Effector CD4-positive, alpha-beta T cell (primary cell): ENCODE data around the gene ANKRD42.
A peak's percentile ranks its signal among the peaks of the same experiment; 100 is the strongest.
"Not testable (repeated sequence)": the region's sequence is repeated elsewhere in the genome, so short reads cannot be mapped to it uniquely, and the experiment has no call there.

Experiments used
- DNase-seq: peaks from one replicate; pipeline ENCODE4 v3.0.0-alpha.2; 2020

ANKRD42 gene

DNA sequence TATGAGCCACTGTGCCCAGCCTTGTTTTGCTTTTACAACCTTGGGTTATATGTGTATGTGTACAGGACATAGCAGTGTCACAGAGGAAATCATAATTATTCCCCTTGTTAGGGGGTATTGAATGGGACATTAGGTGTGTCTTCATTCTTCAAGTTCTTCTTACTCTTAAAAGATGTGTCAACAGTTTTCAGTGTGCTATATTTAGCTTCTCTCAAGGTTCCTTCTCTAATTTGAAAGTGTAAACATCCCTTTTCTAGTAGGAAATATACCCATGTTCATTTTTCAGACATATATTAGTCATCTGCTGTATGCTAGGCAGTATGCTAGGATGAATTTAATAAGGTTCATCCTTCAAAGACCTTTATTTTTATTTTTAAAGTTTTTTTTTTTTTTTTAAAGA is 19.5 kb upstream of the ANKRD42 start:
- DNase-seq = no peak

DNA sequence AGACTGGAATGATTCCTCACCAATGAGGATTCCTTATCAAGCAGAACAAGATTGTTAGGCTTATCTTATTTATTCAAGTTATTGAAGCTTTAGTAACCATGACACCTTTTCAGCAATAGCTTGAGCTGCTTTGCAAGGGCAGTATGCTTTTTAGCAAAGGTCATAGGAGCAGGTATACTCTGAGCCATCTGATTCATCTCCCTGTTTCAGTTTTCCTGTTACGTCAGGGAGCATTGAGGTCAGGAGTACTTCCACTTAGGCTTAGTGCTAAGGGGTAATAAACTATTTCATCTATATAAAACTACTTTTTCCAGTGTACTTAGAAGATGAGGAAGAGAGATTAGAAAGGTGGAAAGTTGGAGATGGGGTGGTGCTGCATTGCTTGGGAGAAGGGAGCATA is 17.7 kb upstream of the ANKRD42 start:
- no peak for DNase-seq

DNA sequence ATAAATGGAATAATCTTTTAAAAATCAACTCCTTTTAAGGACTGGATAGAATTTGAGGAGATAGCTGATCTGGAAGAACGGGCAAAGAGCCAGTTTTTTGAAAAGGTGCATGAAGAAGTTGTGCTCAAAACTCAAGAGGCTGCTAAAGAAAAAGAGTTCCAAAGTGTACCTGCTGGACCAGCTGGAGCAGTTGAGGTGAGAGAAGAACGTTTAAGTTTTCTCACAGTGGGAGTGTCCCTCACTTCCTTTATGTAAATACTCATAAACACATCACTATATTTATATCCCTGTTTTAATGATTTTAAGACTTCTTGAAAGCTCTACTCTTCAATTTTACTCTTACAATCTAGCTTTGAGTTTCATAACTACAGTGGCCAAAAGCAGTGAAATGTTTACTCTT is 11.7 kb upstream of the ANKRD42 start:
- DNase-seq = no peak

DNA sequence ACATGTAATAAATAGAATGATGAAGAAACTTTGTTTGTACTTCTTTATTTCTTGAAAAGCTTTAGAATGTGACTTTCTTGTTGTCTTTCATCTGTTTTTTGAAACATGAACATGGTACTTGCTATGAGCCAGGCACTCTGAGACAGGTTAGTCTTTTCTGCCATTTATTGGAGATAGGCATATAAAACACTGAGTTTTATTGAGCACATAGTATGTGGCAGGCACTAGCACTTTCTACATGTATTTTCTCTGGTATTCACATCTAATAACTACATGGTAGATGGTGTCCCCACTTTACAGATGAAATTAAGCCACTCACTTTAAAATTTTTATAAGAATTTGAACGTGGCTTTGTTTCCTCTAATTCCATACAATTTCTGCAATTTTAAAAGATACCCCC is 7.7 kb upstream of the ANKRD42 start:
- no peak for DNase-seq

DNA sequence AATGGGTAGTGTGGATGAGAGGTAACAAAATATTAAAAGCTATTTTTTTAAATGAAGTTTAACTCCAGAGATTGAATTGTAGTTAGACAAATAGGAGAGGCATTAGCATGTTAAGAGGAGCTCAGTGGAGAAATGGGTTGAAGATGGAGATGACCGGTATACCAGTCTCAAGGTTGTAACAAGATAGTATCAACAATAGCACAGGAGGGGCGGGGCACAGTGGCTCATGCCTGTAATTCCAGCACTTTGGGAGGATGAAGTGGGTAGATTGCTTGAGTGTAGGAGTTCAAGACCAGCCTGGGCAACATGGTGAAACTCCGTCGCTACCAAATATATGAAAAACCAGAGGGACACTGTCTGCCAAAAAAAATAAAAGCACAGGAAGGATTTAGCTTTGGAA is 6.0 kb upstream of the ANKRD42 start:
- no peak for DNase-seq

DNA sequence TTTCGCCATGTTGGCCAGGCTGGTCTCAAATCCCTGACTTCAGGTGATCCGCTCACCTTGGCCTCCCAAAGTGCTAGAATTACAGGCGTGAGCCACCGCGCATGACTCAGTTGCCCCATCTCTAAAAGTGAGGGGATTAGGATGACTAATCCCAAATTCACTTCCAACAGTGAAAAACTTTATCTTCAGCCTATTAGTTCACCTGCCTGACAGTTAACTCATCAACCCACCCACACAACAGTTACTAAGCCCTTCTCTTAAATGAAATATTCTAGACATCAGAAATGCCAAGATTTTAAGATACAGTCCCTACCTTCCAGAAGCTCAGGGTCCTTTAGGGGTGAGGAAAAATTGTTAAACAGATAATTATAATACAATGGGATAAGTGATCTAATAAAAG is 2.0 kb upstream of the ANKRD42 start:
- no peak for DNase-seq

DNA sequence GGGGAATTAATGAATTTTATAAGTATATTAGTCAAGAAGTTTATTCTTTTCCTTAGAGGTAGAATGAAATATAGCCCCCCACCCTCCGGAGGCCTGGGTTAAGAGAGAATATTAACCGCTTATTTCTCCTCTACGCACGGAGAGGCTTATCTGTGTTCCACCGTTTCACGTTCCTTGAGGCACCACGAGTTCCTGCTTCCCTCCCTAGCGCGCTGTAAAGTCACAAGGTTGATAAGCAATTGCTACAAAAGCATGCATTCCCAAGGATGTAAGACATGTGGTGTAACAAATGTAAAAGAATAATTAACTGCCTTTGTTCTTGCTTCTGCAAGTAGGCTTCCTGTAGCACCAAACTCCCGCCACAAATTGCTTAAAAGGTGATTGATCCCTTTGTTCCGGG is 1.5 kb upstream of the ANKRD42 start:
- DNase-seq = no peak

DNA sequence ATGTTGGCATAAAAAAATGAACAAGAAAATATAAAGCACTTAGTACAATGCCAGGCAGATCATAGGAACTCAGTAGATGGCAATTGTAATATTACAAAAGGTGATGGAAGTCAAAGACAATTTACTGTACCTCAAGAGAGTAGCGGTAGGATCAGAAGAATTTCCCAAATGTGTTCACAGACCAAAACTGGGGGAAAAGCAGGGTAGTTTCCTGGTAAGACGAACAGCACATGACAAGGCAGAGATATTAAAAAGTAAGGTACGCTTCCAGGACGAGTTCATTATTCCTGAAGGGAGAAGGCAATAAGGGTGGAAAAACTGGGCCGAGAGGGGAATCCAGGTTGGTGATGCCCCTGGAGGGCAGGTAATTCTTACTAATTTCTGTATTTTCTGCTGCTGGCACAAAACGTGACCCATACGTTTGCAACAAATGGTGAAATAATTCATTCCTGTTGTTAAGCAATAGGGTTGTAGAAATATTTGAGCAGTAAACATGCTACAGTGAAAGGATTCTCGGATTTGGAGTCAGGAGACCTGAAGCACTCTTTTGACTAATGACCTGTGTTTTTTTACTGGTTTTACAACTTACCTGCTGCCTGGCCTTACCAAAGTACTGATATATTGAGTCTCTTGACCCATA is 786 bp upstream of the ANKRD42 start:
- DNase-seq = no peak

DNA sequence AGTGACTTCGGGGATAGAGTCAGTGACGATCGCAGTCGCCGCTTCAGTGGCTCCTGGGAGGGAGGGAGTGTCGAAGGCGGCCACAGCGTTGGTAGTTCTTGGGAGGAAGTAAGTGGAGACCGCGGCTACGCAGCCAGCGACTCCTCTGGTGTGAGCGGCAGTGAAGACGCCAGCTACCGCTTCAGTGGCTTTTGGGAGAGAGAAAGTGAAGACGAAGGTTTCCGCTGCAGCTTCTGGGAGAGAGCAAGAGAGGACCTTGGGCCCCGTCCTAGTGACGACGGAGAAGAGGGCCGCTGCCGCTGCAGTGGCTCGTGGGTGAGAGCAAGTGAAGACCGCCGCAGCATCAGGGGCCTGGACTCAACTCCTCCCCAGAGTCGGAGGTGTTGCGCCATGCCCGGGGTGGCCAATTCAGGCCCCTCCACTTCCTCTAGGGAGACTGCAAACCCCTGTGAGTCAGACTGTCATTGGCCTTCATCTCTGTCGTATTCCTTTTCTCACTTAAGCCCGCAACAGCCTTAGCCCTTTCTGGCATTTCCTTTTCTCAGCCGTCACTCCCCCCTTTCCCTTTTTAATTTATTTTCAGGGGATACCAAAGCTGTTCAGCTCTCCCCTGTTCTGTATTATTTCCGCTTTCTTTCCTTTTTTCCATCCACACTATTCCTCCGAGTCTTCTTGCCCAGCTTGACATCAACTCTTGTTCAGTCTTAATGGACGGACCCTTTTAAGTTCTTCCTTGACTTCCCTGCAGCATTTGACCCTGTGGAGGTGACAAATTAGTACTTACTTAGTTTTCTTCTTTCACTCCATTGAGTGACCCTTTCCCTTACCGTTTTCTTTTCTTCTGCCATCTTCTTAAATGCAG is 1.0 kb downstream of the ANKRD42 start:
- DNase-seq = peak; percentile 56

DNA sequence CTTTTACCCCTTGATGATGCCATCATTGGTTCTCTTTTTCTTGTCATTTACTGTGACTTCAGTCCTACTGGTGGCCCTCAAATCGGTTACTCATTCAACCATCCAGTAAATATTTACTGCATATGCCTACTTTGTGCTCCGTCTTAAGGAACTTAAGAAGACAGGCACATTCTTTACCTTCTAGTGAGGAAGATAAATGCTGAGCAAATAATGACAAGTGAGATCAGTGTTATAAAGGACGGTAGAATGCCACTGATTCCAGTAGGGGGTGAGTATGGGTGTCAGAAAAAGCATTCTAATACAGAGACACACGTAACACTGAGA is 1.6 kb downstream of the ANKRD42 start:
- DNase-seq = no peak

DNA sequence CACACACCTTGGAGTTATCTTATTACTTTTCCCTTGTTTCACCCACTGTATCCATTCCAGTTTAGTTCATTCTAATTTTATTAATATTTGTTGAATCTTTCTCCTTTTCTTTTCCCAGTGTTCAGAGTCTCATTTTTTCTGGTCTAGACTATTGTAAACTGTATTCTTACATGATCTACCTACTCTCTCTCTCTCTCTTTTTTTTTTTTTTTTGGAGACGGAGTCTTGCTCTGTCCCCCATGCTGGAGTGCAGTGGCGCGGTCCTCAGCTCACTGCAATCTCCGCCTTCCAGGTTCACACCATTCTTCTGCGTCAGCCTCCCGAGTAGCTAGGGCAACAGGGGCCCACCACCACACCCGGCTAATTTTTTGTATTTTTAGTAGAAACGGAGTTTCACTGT is 2.1 kb downstream of the ANKRD42 start:
- no peak for DNase-seq

DNA sequence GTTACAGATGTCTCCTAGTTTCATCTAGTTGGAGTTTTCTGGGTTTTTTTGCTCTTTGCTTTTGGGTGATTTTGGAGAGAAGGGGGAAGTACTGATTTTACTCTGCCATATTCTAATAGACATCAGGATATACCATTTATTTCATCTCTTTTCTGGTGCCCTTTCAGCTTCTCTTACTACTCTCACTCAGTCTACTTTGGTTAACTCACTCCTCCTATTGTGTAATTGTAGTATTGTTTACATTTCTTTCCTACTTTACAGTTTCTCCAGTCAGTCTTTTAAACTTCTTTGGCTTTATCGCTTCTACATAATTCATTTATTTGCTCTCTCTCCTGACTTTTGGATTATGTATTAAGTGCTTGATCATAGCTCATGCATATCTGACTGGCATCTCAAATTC is 6.5 kb downstream of the ANKRD42 start:
- DNase-seq = no peak

DNA sequence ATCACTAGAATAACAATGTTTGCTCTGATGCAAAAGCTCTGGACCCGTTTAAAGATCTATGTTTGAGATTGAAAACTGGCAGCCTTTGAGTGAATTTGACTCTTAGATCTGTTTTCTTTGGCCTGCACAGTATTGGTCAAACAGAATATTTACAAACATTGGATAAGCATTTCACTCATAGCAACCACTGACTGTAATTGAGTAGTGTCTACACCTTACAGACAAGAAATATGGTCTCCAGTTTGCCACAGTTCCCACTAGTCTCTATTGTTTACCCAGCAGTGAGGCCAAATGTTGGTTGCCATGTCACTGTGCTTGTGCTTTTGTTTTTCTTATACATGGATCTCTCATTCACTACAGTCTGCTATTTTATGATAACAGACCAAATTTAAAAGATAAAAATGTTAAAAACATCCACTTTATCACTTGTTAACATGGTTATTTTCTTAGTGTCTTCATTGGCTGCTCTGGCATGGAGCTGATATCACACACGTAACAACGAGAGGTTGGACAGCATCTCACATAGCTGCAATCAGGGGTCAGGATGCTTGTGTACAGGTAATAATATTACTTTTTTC is 12.2 kb downstream of the ANKRD42 start:
- DNase-seq = no peak

DNA sequence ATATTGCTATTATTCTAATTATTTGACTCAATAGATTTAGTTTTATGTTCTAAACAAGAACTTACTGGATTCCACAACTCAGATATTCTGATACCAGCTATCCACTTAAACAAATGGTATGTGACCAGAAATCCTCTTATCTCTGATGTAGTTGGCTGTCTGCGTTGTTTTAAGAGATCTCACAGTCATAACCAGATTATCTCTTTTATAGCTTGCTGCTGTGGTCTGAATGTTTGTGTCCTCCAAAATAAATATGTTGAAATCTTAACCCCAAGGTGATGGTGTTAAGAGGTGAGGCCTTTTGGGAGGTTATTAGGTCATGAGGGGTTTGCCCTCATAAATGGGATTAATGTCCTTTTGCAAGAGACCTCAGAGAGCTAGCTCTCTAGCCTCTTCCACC is 12.7 kb downstream of the ANKRD42 start:
- no peak for DNase-seq

DNA sequence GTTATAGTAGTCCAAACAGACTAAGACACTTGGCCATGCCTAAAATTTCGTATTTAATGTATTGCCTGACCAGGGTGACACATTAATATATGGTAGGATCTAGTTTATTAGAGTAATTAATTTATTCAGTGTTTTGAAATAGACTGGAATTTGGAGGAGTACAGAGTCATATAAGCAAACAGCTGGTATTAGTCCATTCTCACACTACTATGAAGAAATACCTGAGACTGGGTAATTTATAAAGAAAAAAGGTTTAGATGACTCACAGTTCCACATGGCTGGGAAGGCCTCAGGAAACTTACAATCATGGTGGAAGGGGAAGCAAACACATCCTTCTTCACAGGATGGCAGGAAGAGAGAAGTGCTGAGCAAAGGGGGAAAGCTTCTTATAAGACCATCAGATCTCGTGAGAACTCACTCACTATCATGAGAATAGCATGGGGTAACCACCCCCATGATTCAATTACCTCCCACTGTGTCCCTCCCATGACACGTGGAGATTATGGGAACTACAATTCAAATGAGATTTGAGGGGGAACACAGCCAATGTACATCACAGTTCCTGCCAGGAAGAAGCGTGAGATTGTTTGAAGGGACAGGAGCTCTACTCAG is 13.4 kb downstream of the ANKRD42 start:
- DNase-seq = not testable (repeated sequence)

DNA sequence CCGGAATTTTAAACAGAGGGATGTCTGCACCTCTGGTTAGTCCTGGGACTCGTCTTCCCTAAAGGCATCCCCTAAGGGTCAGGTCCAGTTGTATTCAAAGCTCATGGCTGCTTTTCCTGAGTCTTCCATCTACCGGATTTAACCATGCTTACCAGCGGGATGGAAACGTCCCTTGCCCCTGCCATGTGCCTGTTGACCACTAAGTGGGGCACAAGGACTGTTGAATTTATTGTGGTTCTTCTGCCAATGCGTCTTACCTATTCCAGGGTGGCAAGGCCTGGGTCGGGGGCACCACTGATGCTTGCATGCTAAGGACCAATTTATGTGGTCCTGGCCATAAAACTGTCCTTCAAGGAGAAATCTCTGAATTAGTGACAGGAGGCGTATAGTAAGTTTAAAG is 25.6 kb downstream of the ANKRD42 start:
- no peak for DNase-seq

DNA sequence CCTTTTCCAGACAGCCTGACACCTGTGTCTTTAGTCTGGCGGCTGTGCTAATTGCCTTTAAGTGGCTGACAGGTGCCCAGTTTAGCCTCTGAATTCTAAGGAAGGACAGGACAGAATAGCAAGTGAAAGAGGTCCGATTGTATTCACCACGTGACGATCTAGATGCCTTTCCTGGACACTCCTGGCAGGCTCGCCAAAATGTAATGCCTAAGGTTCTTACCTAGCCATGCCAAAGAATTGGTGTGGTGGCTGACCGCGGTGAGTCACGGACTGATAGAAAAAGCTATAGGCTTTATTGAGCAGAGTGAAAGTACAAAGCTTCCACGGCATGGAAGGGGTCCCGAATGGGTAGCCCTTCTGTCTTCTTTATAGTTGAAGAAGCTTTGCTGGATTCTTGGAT is 26.7 kb downstream of the ANKRD42 start:
- DNase-seq = no peak

DNA sequence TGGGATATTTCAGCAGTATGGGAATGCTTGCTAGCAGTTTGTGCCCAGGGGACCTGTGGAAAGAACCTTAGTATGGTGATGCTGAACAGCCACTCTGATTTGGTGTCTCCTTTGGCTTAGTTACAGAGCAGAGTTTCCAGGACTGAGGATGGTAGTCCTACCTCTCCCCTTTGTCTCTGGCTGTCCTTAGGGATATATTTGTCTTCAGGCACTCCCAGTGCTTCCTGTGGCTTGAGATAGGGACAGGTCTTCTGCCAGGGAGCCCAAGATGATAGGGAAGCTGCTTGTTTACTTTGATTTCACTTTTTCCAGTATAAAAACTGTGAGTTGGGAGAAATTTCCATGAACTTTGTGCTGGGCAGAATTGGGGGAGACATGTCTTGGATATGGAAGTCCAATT is 28.2 kb downstream of the ANKRD42 start:
- DNase-seq = no peak

DNA sequence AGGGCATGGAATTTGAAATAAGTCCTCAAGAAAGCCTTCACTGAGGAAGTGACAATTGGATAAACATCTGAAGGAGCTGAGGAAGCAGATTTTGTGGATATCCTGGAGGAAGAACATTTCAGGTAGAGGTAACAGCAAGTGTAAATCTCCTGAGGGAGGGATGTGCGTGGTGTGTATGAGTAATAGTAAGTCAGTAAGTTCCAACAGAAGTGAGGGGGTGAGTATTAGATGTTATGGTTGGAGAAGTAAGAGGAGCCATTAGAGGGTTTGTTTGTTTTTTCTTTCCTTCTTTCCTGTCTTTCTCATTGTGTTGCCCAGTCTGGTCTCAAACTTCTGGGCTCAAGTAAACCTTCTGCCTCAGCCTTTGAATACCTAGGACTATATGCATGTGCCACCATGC is 29.0 kb downstream of the ANKRD42 start:
- DNase-seq = no peak

DNA sequence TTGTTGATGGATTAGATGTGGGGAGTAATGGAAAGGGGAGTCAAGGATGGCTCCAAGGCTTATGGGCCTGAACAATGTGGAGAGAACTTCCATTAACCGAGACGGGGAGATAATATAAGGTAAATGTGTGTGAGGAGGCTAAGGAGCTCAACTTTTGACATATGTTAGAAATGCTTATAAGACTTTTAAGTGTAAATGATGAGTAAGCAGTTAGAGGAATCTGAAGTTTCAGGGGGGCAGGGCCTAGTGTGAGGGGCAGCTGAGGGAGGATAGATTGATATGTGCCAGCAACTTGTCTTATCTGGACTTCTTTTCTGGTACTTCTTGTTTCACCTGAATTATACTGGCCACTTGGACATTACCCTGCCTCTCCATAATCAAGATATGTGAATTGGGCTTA is 29.9 kb downstream of the ANKRD42 start:
- DNase-seq = no peak

DNA sequence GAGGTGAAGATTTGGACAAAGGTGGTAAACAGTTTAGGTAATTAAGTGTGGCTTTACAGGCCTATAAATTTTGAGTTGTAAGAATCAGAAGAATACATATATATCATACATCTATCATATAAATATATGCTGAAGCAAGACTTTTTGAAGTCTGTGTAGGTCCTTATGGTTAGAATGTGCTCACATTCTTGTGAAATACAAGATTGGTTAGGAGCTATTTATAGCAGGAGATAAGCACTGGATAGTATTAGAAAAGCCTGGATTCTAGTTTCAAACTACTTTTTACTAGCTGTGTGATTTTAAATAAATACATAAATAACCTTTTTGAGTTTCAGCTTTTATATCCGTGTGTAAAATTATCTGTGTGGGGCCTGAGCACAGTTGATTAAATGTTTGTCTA is 42.3 kb downstream of the ANKRD42 start:
- no peak for DNase-seq

DNA sequence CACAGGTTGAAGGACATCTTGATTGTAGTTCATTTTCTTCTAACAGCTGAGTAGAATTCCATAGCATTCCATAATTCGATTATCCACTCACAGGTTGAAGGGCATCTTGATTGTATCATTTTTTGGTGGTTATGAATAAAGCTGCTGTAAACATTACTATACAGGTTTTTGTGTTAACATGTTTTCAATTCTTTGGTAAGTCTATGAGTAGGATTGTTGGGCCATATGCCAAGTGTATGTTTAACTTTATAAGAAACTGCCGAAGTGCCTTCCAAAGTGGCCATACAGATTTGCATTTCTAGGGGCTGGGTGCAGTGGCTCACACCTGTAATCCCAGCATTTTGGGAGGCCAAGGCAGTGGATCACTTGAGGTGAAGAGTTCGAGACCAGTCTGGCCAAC is 44.6 kb downstream of the ANKRD42 start:
- DNase-seq = no peak

DNA sequence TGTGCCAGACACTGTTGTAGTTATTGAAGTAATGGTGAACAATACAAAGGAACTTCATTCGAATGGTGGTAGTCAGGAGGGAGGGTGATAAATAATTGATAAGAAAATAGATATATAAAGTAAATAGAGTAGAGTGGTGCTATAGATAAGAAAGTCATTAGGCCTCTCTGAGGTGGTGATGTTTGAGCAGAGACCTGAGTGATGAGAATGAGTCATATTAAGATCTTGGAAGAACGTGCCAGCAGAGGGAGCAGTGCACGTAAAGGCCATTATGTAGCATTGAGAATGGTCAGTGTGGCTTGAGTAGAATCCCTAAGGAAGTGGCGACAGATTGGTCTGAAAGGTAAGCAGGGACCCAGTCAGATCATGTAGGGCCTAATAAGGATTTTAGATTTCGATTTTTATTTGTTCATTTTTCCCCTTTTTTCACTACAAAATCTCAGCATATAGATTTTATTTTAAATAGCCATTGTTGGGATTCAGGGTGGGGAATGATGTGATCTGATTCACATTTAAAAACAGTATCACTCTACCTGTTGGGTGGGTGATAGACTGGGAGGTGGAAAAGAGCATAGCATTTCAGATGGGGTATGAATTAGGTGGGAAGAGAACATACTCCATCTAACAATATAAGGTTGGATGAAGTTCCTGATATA is 47.9 kb downstream of the ANKRD42 start:
- no peak for DNase-seq

DNA sequence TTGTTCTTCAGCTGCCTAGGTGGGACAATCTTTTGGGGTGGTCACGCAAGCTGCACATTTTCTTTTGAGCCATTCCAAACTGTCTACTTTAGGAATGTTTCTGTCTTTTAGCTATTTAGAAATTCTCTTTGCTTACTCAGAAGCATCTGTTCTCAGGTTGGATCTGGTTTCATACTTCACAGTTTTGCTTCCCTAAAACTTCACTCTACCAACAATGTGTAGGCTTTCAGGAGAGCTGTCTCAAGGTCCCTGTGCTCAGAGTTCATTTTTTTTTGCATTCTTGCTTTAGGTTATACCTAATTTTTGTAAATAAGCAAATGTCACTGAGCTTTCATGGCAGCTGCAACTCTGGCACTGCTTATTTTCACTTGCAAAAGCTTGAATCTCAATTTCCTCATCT is 55.9 kb downstream of the ANKRD42 start:
- no peak for DNase-seq
